ENCODE data around the gene SLC39A8.
A peak's percentile ranks its signal among the peaks of the same experiment; 100 is the strongest.

SLC39A8 gene

GRCh38 chr4:102355748-102356147 lies 10.5 kb upstream of the SLC39A8 start:
- Histone ChIP-seq H3K9ac (ENCODE audit: low read depth, low read length) (no peak overlapping the region), H3K9me3 (replicated peaks; ENCODE audit: low read length) (no peaks in the 10 kb centered on the region), H3K4me2 (ENCODE audit: low read length) (no peak overlapping the region), H3K4me1 (ENCODE audit: control insufficient read depth, insufficient read depth, low read length) (no peaks in the 10 kb centered on the region), H3K4me3 (ENCODE audit: low read length) (no peak overlapping the region), H3K36me3 (ENCODE audit: insufficient read depth, low read length) (no peaks in the 10 kb centered on the region), H3K27me3 (ENCODE audit: control insufficient read depth, insufficient read depth, low read length) (peaks cover 5% of the 10 kb centered on the region)

GRCh38 chr4:102354671-102355454 lies 9.6 kb upstream of the SLC39A8 start:
- no peak overlapping the region for H3K4me2 ChIP-seq (ENCODE audit: low read length)
- no peaks in the 10 kb centered on the region for H3K4me1 ChIP-seq (ENCODE audit: control insufficient read depth, insufficient read depth, low read length)
- H3K9ac ChIP-seq (ENCODE audit: low read depth, low read length) = no peak overlapping the region
- H3K4me3 ChIP-seq (ENCODE audit: low read length) = no peak overlapping the region
- H3K9me3 ChIP-seq (replicated peaks; ENCODE audit: low read length) = no peaks in the 10 kb centered on the region
- H3K36me3 ChIP-seq (ENCODE audit: insufficient read depth, low read length) = no peaks in the 10 kb centered on the region
- peaks cover 5% of the 10 kb centered on the region for H3K27me3 ChIP-seq (ENCODE audit: control insufficient read depth, insufficient read depth, low read length)

GRCh38 chr4:102352781-102353180 lies 7.5 kb upstream of the SLC39A8 start:
- Histone ChIP-seq H3K4me1 (ENCODE audit: control insufficient read depth, insufficient read depth, low read length) (no peaks in the 10 kb centered on the region), H3K9me3 (replicated peaks; ENCODE audit: low read length) (no peaks in the 10 kb centered on the region), H3K27me3 (ENCODE audit: control insufficient read depth, insufficient read depth, low read length) (peaks cover 14% of the 10 kb centered on the region), H3K4me3 (ENCODE audit: low read length) (no peak overlapping the region), H3K36me3 (ENCODE audit: insufficient read depth, low read length) (no peaks in the 10 kb centered on the region), H3K4me2 (ENCODE audit: low read length) (no peak overlapping the region), H3K9ac (ENCODE audit: low read depth, low read length) (no peak overlapping the region)

GRCh38 chr4:102350634-102351033 lies 5.4 kb upstream of the SLC39A8 start:
- Histone ChIP-seq H3K36me3 (ENCODE audit: insufficient read depth, low read length) (no peaks in the 10 kb centered on the region), H3K4me2 (ENCODE audit: low read length) (no peak overlapping the region), H3K9ac (ENCODE audit: low read depth, low read length) (no peak overlapping the region), H3K27me3 (ENCODE audit: control insufficient read depth, insufficient read depth, low read length) (peaks cover 11% of the 10 kb centered on the region), H3K4me1 (ENCODE audit: control insufficient read depth, insufficient read depth, low read length) (peaks cover 3% of the 10 kb centered on the region), H3K4me3 (ENCODE audit: low read length) (no peak overlapping the region), H3K9me3 (replicated peaks; ENCODE audit: low read length) (no peaks in the 10 kb centered on the region)

- H3K9me3 ChIP-seq (replicated peaks; ENCODE audit: low read length) = no peaks in the 10 kb centered on the region
- H3K36me3 ChIP-seq (ENCODE audit: insufficient read depth, low read length) = no peaks in the 10 kb centered on the region
- no peak overlapping the region for H3K4me2 ChIP-seq (ENCODE audit: low read length)
- H3K27me3 ChIP-seq (ENCODE audit: control insufficient read depth, insufficient read depth, low read length) = peaks cover 9% of the 10 kb centered on the region
- H3K4me3 ChIP-seq (ENCODE audit: low read length) = no peak overlapping the region
- no peak overlapping the region for H3K9ac ChIP-seq (ENCODE audit: low read depth, low read length)
- peaks cover 12% of the 10 kb centered on the region for H3K4me1 ChIP-seq (ENCODE audit: control insufficient read depth, insufficient read depth, low read length)
These were observed 3.4 kb upstream of the SLC39A8 start for GRCh38 chr4:102348701-102349100.

- peak overlapping the region; percentile 100 for H3K4me2 ChIP-seq (ENCODE audit: low read length)
- peak overlapping the region; percentile 94 for H3K4me3 ChIP-seq (ENCODE audit: low read length)
- no peaks in the 10 kb centered on the region for H3K9me3 ChIP-seq (replicated peaks; ENCODE audit: low read length)
- peaks cover 9% of the 10 kb centered on the region for H3K27me3 ChIP-seq (ENCODE audit: control insufficient read depth, insufficient read depth, low read length)
- H3K36me3 ChIP-seq (ENCODE audit: insufficient read depth, low read length) = no peaks in the 10 kb centered on the region
- H3K9ac ChIP-seq (ENCODE audit: low read depth, low read length) = peak overlapping the region; percentile 19
- peaks cover 21% of the 10 kb centered on the region for H3K4me1 ChIP-seq (ENCODE audit: control insufficient read depth, insufficient read depth, low read length)
These were observed 466 bp upstream of the SLC39A8 start for GRCh38 chr4:102345795-102346100.

- Histone ChIP-seq H3K9ac (ENCODE audit: low read depth, low read length) (peak overlapping the region; percentile 80), H3K36me3 (ENCODE audit: insufficient read depth, low read length) (no peaks in the 10 kb centered on the region), H3K4me3 (ENCODE audit: low read length) (peak overlapping the region; percentile 94), H3K9me3 (replicated peaks; ENCODE audit: low read length) (no peaks in the 10 kb centered on the region), H3K4me2 (ENCODE audit: low read length) (peak overlapping the region; percentile 100), H3K4me1 (ENCODE audit: control insufficient read depth, insufficient read depth, low read length) (peaks cover 26% of the 10 kb centered on the region), H3K27me3 (ENCODE audit: control insufficient read depth, insufficient read depth, low read length) (peaks cover 8% of the 10 kb centered on the region)
These were observed 745 bp downstream of the SLC39A8 start for GRCh38 chr4:102344520-102344953.

- Histone ChIP-seq H3K27me3 (ENCODE audit: control insufficient read depth, insufficient read depth, low read length) (peaks cover 3% of the 10 kb centered on the region), H3K9me3 (replicated peaks; ENCODE audit: low read length) (no peaks in the 10 kb centered on the region), H3K36me3 (ENCODE audit: insufficient read depth, low read length) (no peaks in the 10 kb centered on the region), H3K4me2 (ENCODE audit: low read length) (peak overlapping the region; percentile 100), H3K9ac (ENCODE audit: low read depth, low read length) (peak overlapping the region; percentile 80), H3K4me1 (ENCODE audit: control insufficient read depth, insufficient read depth, low read length) (peaks cover 26% of the 10 kb centered on the region), H3K4me3 (ENCODE audit: low read length) (peak overlapping the region; percentile 94)
These were observed 1.2 kb downstream of the SLC39A8 start for GRCh38 chr4:102343964-102344519.

GRCh38 chr4:102342404-102343074 lies 2.7 kb downstream of the SLC39A8 start:
- no peak overlapping the region for H3K4me2 ChIP-seq (ENCODE audit: low read length)
- no peak overlapping the region for H3K9ac ChIP-seq (ENCODE audit: low read depth, low read length)
- no peaks in the 10 kb centered on the region for H3K27me3 ChIP-seq (ENCODE audit: control insufficient read depth, insufficient read depth, low read length)
- H3K4me3 ChIP-seq (ENCODE audit: low read length) = no peak overlapping the region
- H3K4me1 ChIP-seq (ENCODE audit: control insufficient read depth, insufficient read depth, low read length) = peaks cover 26% of the 10 kb centered on the region
- H3K36me3 ChIP-seq (ENCODE audit: insufficient read depth, low read length) = no peaks in the 10 kb centered on the region
- H3K9me3 ChIP-seq (replicated peaks; ENCODE audit: low read length) = no peaks in the 10 kb centered on the region

- Histone ChIP-seq H3K36me3 (ENCODE audit: insufficient read depth, low read length) (no peaks in the 10 kb centered on the region), H3K9me3 (replicated peaks; ENCODE audit: low read length) (no peaks in the 10 kb centered on the region)
These were observed 4.1 kb downstream of the SLC39A8 start for GRCh38 chr4:102341201-102341600.

GRCh38 chr4:102339018-102339417 lies 6.3 kb downstream of the SLC39A8 start:
- H3K4me2 ChIP-seq (ENCODE audit: low read length) = no peak overlapping the region
- no peak overlapping the region for H3K9ac ChIP-seq (ENCODE audit: low read depth, low read length)
- H3K9me3 ChIP-seq (replicated peaks; ENCODE audit: low read length) = no peaks in the 10 kb centered on the region
- peaks cover 17% of the 10 kb centered on the region for H3K4me1 ChIP-seq (ENCODE audit: control insufficient read depth, insufficient read depth, low read length)
- H3K36me3 ChIP-seq (ENCODE audit: insufficient read depth, low read length) = no peaks in the 10 kb centered on the region
- H3K27me3 ChIP-seq (ENCODE audit: control insufficient read depth, insufficient read depth, low read length) = no peaks in the 10 kb centered on the region
- no peak overlapping the region for H3K4me3 ChIP-seq (ENCODE audit: low read length)

More at GRCh38 chr4:102341201-102341600, 4.1 kb downstream of the SLC39A8 start:
- Histone ChIP-seq H3K4me2 (ENCODE audit: low read length) (no peak overlapping the region), H3K4me1 (ENCODE audit: control insufficient read depth, insufficient read depth, low read length) (peaks cover 26% of the 10 kb centered on the region), H3K27me3 (ENCODE audit: control insufficient read depth, insufficient read depth, low read length) (no peaks in the 10 kb centered on the region), H3K4me3 (ENCODE audit: low read length) (no peak overlapping the region), H3K9ac (ENCODE audit: low read depth, low read length) (no peak overlapping the region)

Measured in skeletal muscle satellite cell (primary cell).